SK-MEL-5 (cell line): ENCODE measurements around the gene MRPS27. TPM values are rescaled to one million over a fixed set of nuclear protein-coding genes. Genes with fewer than 3 reads are reported as not detected.
"Not testable (repeated sequence)": the region's sequence is repeated elsewhere in the genome, so short reads cannot be mapped to it uniquely, and the experiment has no call there.

Experiments
- DNase-seq: peaks from one replicate; pipeline ENCODE4 v3.0.0-alpha.2; 2016; ENCODE audit warnings: low read depth, low spot score
- in situ Hi-C: cut with HindIII; loops from 2 replicates; pipeline ENCODE4 v1.10.0; 2016; ENCODE audit warnings: low sequenced_read_pairs, high pct_unique_total_duplicates, low pct_unique_long_range_greater_than_20kb
- small RNA-seq, 2 experiments: library from RNA; depleted of rRNA; stranded (forward); fragments of <200 nt; gene quantifications; one replicate each; pipeline ENCODE3, GENCODE V24; 2014
- total RNA-seq: library from RNA; depleted of rRNA; stranded (reverse); fragments of >200 nt; shearing (Covaris generic); gene quantifications from 2 replicates; pipeline ENCODE4 v1.2.3, GENCODE V29; 2014; rRNA removed

The MRPS27 gene
- total RNA-seq, 1 experiment from 2014 or later = 134 TPM

DNA sequence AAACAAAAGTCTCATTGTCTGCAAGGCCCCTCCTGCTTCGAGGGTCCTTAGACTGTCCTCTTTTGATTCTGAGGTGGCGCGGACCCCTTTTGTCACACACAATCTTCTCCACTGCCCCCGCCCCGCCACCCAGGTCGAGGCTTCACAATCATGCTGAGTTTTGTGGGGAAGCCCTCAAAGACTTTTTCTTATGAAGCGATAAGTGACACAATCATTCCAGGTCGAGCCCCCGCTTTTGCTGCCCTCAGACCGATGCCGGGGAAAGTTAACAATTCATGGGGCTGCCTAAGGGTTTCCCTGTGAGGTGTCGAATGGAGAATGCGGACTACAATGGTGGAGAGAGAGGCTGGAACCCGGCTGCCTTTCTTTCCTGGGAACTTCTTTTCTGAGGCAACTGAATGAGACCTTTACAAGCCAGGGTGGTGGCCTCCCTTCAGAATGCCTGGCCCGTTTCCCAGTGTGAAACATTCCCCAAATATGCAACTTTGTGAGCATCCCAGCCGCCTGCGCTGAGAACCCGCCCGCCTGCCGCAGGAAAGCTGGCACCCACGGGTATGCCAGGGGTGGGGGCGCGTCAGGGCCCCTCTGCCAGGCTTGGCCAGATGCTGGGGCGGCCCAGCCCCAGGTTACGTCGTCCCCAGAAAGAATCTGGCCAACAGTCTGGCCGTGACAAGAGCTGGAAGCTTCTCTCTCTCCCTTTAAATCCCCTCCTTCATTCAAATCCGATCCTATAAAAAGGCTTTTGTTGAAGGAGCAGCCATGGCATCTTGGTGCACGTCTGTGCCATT lies 140.8 kb downstream of the MRPS27 start:
- in situ Hi-C loops = no loop called here
- DNase-seq = peak; percentile 54

DNA sequence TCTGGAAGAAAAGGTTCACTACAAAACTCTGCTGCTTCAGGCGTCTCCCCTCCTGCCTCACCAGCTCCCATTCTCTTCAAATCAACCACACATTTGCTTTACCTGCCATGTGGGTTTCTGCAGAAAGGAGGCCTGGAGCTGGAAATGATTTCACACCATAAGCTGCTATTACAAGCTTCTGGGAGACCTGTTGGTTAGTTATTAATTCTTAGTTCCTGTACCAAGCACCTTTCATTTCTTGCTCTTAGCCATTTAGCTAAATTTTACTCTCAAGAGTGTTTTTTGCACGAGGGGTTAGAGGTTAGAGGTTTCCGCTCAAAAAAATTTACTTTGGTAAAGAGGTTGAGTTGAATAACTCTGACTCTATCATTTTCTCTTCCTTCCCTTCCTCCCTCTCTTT lies 142.5 kb downstream of the MRPS27 start:
- in situ Hi-C loops = no loop called here
- no peak for DNase-seq

DNA sequence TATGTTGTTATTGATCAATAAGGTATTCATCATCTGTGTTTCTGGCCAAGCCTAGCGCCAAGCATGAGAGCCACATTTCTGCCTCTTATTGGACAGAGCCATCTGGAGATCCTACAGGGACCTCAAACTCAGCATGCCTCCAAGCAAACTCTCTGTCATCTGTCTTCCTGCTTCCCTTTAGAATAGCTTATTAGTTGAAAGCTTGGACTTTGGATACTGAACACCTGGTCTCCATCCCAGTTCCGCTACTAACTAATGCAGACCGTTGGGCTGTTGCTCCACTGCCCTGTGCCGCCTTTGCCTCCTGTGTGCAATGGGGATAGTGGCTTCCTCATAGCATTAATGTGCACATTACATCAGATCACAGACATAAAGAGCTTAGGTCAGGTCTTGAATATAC lies 147.3 kb downstream of the MRPS27 start:
- in situ Hi-C loops = no loop called here
- no peak for DNase-seq

DNA sequence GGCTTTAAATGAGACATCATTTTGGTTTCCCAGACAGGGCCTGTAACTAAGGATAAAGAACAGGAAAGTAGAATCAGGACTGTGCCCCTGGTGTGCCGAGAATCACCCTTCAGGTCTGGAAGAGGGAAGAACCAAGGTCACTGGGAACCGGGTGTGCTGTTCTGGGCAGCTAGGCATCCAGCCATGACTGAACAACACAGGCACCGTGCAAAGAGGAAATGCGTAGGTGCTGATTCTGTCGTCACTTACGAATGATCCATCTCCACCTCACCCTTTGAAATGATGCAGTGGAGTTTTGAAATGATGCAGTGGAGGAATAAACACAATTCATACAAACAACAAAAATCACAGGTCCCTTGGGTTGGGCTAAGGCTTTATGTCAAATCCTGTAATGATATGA lies 148.4 kb downstream of the MRPS27 start:
- in situ Hi-C loops = no loop called here

GRCh38 chr5:72171181-72171580 lies 148.9 kb downstream of the MRPS27 start:
- DNase-seq, in situ Hi-C loops: not testable (repeated sequence)

More for the DNA sequence above, 148.4 kb downstream of the MRPS27 start:
- no peak for DNase-seq

GRCh38 chr5:72170101-72170500 lies 149.9 kb downstream of the MRPS27 start:
- DNase-seq = no peak
- in situ Hi-C loops = no loop called here

Small RNAs within 50 kb of the gene (small RNA-seq; reads per million reads assigned to genes)
- gene MIR4803 (0 reads per million in 2 experiments), gene RN7SL153P (0 reads per million in 2 experiments)

Other genes with a start within 250 kb of the MRPS27 start
- gene MAP1B, start 212.8 kb downstream of the MRPS27 start, total RNA-seq = 2.8 and 3.1 TPM in 2 replicates
- gene PTCD2, start 133 bp upstream of the MRPS27 start, total RNA-seq = 19.0 and 25.6 TPM in 2 replicates
- gene ZNF366, start 187.2 kb upstream of the MRPS27 start, total RNA-seq = 0.03 TPM in 1 of 2 replicates, not detected in the other